Measurements from ENCODE around the gene SPACA5B. TPM values are rescaled to one million over a fixed set of nuclear protein-coding genes. Genes with fewer than 3 reads are reported as not detected.
"Not testable (repeated sequence)": the region's sequence is repeated elsewhere in the genome, so short reads cannot be mapped to it uniquely, and the experiment has no call there.

SPACA5B gene
- total and polyA plus RNA-seq, 2 experiments from 2014 or later: not detected

DNA sequence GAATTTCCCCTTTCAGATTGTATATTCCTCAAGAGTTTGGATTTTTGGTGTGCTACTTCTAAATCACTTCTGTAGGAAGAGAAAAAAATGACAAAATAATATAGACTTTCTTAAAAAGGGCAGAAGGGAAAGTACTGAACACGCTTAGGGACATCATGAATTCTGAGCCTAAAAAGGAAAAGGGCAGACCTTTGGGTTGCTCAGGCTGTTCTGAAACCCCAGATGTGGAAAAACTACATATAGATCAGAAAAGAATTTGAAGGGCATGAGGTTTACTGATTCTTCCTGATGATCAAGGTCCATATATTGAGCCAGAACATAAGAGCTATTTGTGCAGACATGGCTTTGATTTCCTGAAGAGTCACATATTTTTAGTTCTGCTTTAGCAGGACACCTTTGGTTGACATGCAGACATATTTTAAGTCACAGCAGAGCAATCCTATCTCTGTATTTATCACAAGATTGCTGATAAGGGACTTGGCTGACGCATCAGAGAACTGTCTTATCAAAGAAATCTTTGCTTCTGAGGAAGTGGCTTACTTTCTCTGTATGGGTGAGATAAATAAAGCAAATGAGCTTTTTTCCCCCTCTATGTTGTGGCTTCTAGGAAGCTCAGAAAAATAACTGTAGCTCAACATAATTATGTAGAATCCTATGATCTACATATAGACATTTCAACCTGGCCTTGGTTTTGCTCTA lies 11.5 kb downstream of the SPACA5B start:
- H3K9me2 ChIP-seq (ENCODE audit: insufficient read depth); H3K36me3 ChIP-seq (ENCODE audit: insufficient read depth); ATAC-seq; H3K4me1 Mint-ChIP-seq; H3K27me3 ChIP-seq (ENCODE audit: insufficient read depth); H3K27ac ChIP-seq (ENCODE audit: low read depth); H3K27ac Mint-ChIP-seq; H3K4me2 ChIP-seq; DNase-seq (ENCODE audit: low spot score); H3K36me3 Mint-ChIP-seq (ENCODE audit: low read depth); H3K4me1 ChIP-seq (ENCODE audit: insufficient read depth); H3K4me3 Mint-ChIP-seq; H3K9me3 Mint-ChIP-seq; H3F3A ChIP-seq (replicated peaks; ENCODE audit: low read depth); H3K79me2 ChIP-seq (replicated peaks; ENCODE audit: insufficient read depth); H2AFZ ChIP-seq; H4K20me1 ChIP-seq (replicated peaks; ENCODE audit: insufficient read depth); H3K4me3 ChIP-seq; H3K27me3 Mint-ChIP-seq (ENCODE audit: insufficient read depth, low read depth, poor library complexity): not testable (repeated sequence)

DNA sequence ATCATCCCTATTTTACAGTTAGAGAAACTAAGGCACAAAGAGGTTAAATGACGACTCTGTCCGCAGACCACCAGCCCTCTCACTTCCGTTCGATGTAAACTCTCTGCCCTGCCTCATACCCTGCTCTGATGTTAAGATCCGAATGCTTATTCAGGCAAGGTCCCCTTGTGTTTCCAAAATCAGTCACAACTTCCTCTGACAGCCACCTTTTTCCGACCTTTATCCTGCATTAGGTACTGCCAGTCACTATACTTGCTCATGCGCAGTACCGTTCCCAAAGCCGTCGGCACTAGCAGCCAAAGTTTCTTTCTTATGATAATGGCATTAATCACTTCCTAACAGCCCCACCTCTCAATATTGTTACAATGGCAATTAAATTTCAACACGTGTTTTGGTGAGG lies 12.3 kb downstream of the SPACA5B start:
- H3K27me3 Mint-ChIP-seq (ENCODE audit: insufficient read depth, low read depth, poor library complexity); H3K27me3 ChIP-seq (ENCODE audit: insufficient read depth); H3K4me3 ChIP-seq; H3K9me3 Mint-ChIP-seq; H3K4me2 ChIP-seq; H3K4me1 ChIP-seq (ENCODE audit: insufficient read depth); H3K27ac ChIP-seq (ENCODE audit: low read depth); ATAC-seq; H3K27ac Mint-ChIP-seq; H3K79me2 ChIP-seq (replicated peaks; ENCODE audit: insufficient read depth); H3K36me3 ChIP-seq (ENCODE audit: insufficient read depth); H2AFZ ChIP-seq; H4K20me1 ChIP-seq (replicated peaks; ENCODE audit: insufficient read depth); H3K36me3 Mint-ChIP-seq (ENCODE audit: low read depth); H3F3A ChIP-seq (replicated peaks; ENCODE audit: low read depth); H3K4me3 Mint-ChIP-seq; H3K4me1 Mint-ChIP-seq; H3K9me2 ChIP-seq (ENCODE audit: insufficient read depth): not testable (repeated sequence)
- DNase-seq (ENCODE audit: low spot score): peak; percentile 1

DNA sequence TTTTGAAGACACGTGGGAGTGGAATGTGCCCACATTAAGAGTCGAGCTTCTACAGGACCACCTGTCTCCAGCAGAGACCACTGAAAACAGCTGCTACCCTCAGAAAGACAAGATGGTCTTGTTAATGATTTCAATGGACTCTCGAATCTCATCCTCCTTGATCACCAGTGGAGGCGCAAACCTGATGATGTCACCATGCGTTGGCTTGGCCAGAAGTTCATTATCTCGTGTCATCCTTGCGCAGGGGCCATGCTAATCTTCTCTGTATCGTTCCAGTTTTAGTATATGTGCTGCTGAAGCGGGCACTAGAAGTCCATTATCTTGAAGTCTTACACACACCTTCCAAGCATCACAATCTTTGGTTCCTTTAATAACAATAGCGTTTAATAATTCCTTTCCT lies 23.3 kb downstream of the SPACA5B start:
- Histone ChIP-seq H3K36me3 (ENCODE audit: insufficient read depth) (no peaks in the 10 kb centered on the region), H4K20me1 (replicated peaks; ENCODE audit: insufficient read depth) (no peaks in the 10 kb centered on the region), H3F3A (replicated peaks; ENCODE audit: low read depth) (no peaks in the 10 kb centered on the region), H3K4me2 (no peak overlapping the region), H3K4me3 (no peak overlapping the region), H2AFZ (no peak overlapping the region), H3K27ac (ENCODE audit: low read depth) (no peak overlapping the region), H3K9me2 (ENCODE audit: insufficient read depth) (no peaks in the 10 kb centered on the region), H3K79me2 (replicated peaks; ENCODE audit: insufficient read depth) (no peaks in the 10 kb centered on the region), H3K4me1 (ENCODE audit: insufficient read depth) (no peaks in the 10 kb centered on the region), H3K27me3 (ENCODE audit: insufficient read depth) (no peaks in the 10 kb centered on the region)
- Mint-ChIP-seq H3K27ac (no peak overlapping the region), H3K27me3 (ENCODE audit: insufficient read depth, low read depth, poor library complexity) (no peaks in the 10 kb centered on the region), H3K36me3 (ENCODE audit: low read depth) (no peaks in the 10 kb centered on the region), H3K4me1 (no peaks in the 10 kb centered on the region), H3K9me3 (no peaks in the 10 kb centered on the region), H3K4me3 (no peak overlapping the region)
- DNase-seq (ENCODE audit: low spot score) (no peak), ATAC-seq (no peak)
- no peak for TF ChIP-seq EZH2 (IDR thresholded peaks at IDR 0.05; ENCODE audit: low read depth, unreplicated experiment)
- TF ChIP-seq POLR2AphosphoS5 (IDR thresholded peaks at IDR 0.05; ENCODE audit: low read depth): no peak
- no peak for TF ChIP-seq STAT1 (IDR thresholded peaks at IDR 0.05; ENCODE audit: unreplicated experiment)
- no peak for TF ChIP-seq CREB1 (CRISPR knock-in tag; IDR thresholded peaks at IDR 0.05; ENCODE audit: low read depth)
- TF ChIP-seq JUNB (IDR thresholded peaks at IDR 0.05; ENCODE audit: unreplicated experiment): no peak
- TF ChIP-seq, protein P1, sequence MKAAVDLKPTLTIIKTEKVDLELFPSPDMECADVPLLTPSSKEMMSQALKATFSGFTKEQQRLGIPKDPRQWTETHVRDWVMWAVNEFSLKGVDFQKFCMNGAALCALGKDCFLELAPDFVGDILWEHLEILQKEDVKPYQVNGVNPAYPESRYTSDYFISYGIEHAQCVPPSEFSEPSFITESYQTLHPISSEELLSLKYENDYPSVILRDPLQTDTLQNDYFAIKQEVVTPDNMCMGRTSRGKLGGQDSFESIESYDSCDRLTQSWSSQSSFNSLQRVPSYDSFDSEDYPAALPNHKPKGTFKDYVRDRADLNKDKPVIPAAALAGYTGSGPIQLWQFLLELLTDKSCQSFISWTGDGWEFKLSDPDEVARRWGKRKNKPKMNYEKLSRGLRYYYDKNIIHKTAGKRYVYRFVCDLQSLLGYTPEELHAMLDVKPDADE (IDR thresholded peaks at IDR 0.05): no peak
- TF ChIP-seq, protein P2, sequence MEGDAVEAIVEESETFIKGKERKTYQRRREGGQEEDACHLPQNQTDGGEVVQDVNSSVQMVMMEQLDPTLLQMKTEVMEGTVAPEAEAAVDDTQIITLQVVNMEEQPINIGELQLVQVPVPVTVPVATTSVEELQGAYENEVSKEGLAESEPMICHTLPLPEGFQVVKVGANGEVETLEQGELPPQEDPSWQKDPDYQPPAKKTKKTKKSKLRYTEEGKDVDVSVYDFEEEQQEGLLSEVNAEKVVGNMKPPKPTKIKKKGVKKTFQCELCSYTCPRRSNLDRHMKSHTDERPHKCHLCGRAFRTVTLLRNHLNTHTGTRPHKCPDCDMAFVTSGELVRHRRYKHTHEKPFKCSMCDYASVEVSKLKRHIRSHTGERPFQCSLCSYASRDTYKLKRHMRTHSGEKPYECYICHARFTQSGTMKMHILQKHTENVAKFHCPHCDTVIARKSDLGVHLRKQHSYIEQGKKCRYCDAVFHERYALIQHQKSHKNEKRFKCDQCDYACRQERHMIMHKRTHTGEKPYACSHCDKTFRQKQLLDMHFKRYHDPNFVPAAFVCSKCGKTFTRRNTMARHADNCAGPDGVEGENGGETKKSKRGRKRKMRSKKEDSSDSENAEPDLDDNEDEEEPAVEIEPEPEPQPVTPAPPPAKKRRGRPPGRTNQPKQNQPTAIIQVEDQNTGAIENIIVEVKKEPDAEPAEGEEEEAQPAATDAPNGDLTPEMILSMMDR (conservative IDR thresholded peaks at IDR 0.05; ENCODE audit: low read depth in 2 of 2): no peak

Data from GM23338 (cell line).